HG02798 (cell line): Measurements from ENCODE around the gene NUAK1.

Experiments
- ATAC-seq: cut with Tn5 transposase; IDR thresholded peaks from one replicate; pipeline ENCODE4 v1.9.1; 2021; ENCODE audit warnings: mild to moderate bottlenecking; ENCODE audit not compliant: unreplicated experiment, poor library complexity

Gene NUAK1

GRCh38 chr12:106040521-106040920 is 98.2 kb downstream of the NUAK1 start:
- no peak for ATAC-seq

GRCh38 chr12:106039646-106040404 is 98.9 kb downstream of the NUAK1 start:
- no peak for ATAC-seq

GRCh38 chr12:106039242-106039641 is 99.5 kb downstream of the NUAK1 start:
- no peak for ATAC-seq

- ATAC-seq = no peak
Measured at GRCh38 chr12:106037524-106038298, 101.0 kb downstream of the NUAK1 start.

- no peak for ATAC-seq
Measured at GRCh38 chr12:106035421-106035820, 103.3 kb downstream of the NUAK1 start.

GRCh38 chr12:106034316-106034715 is 104.4 kb downstream of the NUAK1 start:
- ATAC-seq = no peak

- no peak for ATAC-seq
Measured at GRCh38 chr12:106033161-106033675, 105.5 kb downstream of the NUAK1 start.

- ATAC-seq = no peak
Measured at GRCh38 chr12:106032623-106032925, 106.2 kb downstream of the NUAK1 start.

GRCh38 chr12:106031761-106032622 is 106.8 kb downstream of the NUAK1 start:
- no peak for ATAC-seq

GRCh38 chr12:106030210-106031071 is 108.3 kb downstream of the NUAK1 start:
- ATAC-seq = no peak

GRCh38 chr12:106029532-106029931 is 109.2 kb downstream of the NUAK1 start:
- no peak for ATAC-seq

GRCh38 chr12:106027911-106028310 is 110.8 kb downstream of the NUAK1 start:
- no peak for ATAC-seq

GRCh38 chr12:106027286-106027685 is 111.5 kb downstream of the NUAK1 start:
- ATAC-seq = no peak

- ATAC-seq = no peak
Measured at GRCh38 chr12:106025129-106025528, 113.6 kb downstream of the NUAK1 start.

- ATAC-seq = no peak
Measured at GRCh38 chr12:106023039-106023438, 115.7 kb downstream of the NUAK1 start.

GRCh38 chr12:106022568-106023012 is 116.2 kb downstream of the NUAK1 start:
- ATAC-seq = no peak

GRCh38 chr12:106021516-106021915 is 117.2 kb downstream of the NUAK1 start:
- ATAC-seq = no peak

- no peak for ATAC-seq
Measured at GRCh38 chr12:106020736-106021135, 118.0 kb downstream of the NUAK1 start.

GRCh38 chr12:106019144-106019543 is 119.6 kb downstream of the NUAK1 start:
- ATAC-seq = no peak

GRCh38 chr12:106018286-106018685 is 120.5 kb downstream of the NUAK1 start:
- ATAC-seq = no peak
